Heart left ventricle (tissue), 16 donors: Measurements from ENCODE around the gene OSBPL9. TPM values are rescaled to one million over a fixed set of nuclear protein-coding genes. Genes with fewer than 3 reads are reported as not detected.

Experiments
- ATAC-seq, 4 donors: fragments of 200-7000 bp; cut with Tn5 transposase; one replicate each; pipeline ENCODE4 v1.9.1; 2020 to 2022; ENCODE audit warnings: moderate library complexity in 4 of 4, mild to moderate bottlenecking in 3 of 4, moderate number of reproducible peaks in 1 of 4
- DNase-seq, 5 donors: peaks; one replicate each; pipeline ENCODE4 v3.0.0-alpha.2; 2020
- H3K27ac ChIP-seq, 12 donors: fragments of 200-600 bp; sonication (generic) in 4 of 12; one replicate each; pipeline versions ENCODE4 v1.5.0 to v1.8.0; 2016 to 2022; ENCODE audit warnings: mild to moderate bottlenecking in 2 of 12
- H3K27me3 ChIP-seq, 9 donors: fragments of 200-600 bp; sonication (generic) in 2 of 9; one replicate each; pipeline versions ENCODE4 v1.5.1 to v1.8.0; 2016 to 2022; ENCODE audit warnings: mild to moderate bottlenecking in 3 of 9
- H3K36me3 ChIP-seq, 9 donors: fragments of 200-600 bp; sonication (generic) in 2 of 9; one replicate each; pipeline versions ENCODE4 v1.5.0 to v1.8.0; 2018 to 2022; ENCODE audit warnings: mild to moderate bottlenecking in 2 of 9
- H3K4me1 ChIP-seq, 12 donors: fragments of 200-600 bp; sonication (generic) in 4 of 12; one replicate each; pipeline versions ENCODE4 v1.5.0 to v1.8.0; 2016 to 2022; ENCODE audit warnings: mild to moderate bottlenecking in 3 of 12
- H3K4me3 ChIP-seq, 12 donors: fragments of 200-600 bp; sonication (generic) in 4 of 12; one replicate each; pipeline versions ENCODE4 v1.5.0 to v1.8.0; 2017 to 2022; ENCODE audit warnings: mild to moderate bottlenecking in 9 of 12, moderate library complexity in 4 of 12
- H3K9me3 ChIP-seq, 12 donors: fragments of 200-600 bp; sonication (generic) in 4 of 12; one replicate each; pipeline versions ENCODE4 v1.5.0 to v1.8.0; 2016 to 2022; ENCODE audit warnings: mild to moderate bottlenecking in 1 of 12
- POLR2A ChIP-seq, 2 donors: fragments of 450-650 bp; IDR thresholded peaks; one replicate each; pipeline ENCODE4 v1.6.1; 2017; ENCODE audit warnings: antibody characterized with exemption in 2 of 2, mild to moderate bottlenecking in 2 of 2, moderate library complexity in 2 of 2
- WGBS, 4 donors: extraction: QIAGEN DNeasy Blood & Tissue Kit in 2 of 4; methylation state at CpG; one replicate each; pipeline versions ENCODE4 v1.1.5 to v1.1.7; 2013 to 2018; 5-methylcytosine and 5-hydroxymethylcytosine counted together
- intact Hi-C, 10 donors: fragments of 100-400 bp; cut with DNase I; formaldehyde crosslinking; loops; one replicate each; pipeline versions ENCODE4 v1.11.1 to v1.14.2; 2022
- polyA plus RNA-seq, 2 donors: library from polyadenylated mRNA; stranded (reverse); fragments of 200-250 nt; gene quantifications; one replicate each; pipeline ENCODE4 v1.2.3, GENCODE V29; 2013
- total RNA-seq, 9 donors: library from RNA; depleted of rRNA in 2 of 9; stranded (reverse); fragments of >200 nt in 2 of 9; fragmentation: NEBNext Ultra II Directional in 3 of 9; extraction: Animal tissue kit (Norgen Biotek cat#: 25700) in 3 of 9; gene quantifications; one replicate each; pipeline versions ENCODE4 v1.1.0 to v1.2.4, GENCODE V29; 2016 to 2023
- TF ChIP-seq, protein P1 (sequence below), 12 donors: fragments of 200-600 bp; sonication (generic) in 4 of 12; IDR thresholded peaks; one replicate each; pipeline versions ENCODE4 v1.5.0 to v1.8.0; 2018 to 2022; ENCODE audit warnings: antibody characterized with exemption in 12 of 12, mild to moderate bottlenecking in 5 of 12
- donor health status: ischemic (EF 13 %, LVEDD 7.1; RV severe dilation, severe dysfunction).
- donor health status: healthy with polysubstance abuse.
- donor health status: DM: no; HTN: yes; CAD: no.
- donor health status: DM: no; HTN: no; CAD: no.
- donor health status: ischemic (EF 25% LVEDD 6.9; RV normal size, moderate dysfunction).
- donor health status: ischemic (EF 25% LVEDD 5.7; RV mildly dilated, moderate dysfunction).
- donor health status: healthy.
- donor health status: DM: yes; HTN: yes; CAD: no.
- donor health status: ischemic (EF 35%, LVEDD 5.7; RV mildly dilated, moderate dysfunction).
- donor health status: nonischemic (EF 11% LVEDD 7.7; RV severe dilation, severe dysfunction).
- donor health status: DM: yes; HTN: yes; CAD: no.
- donor health status: PGD.
- donor health status: ischemic (EF 29% LVEDD 5.4; RV normal size, mild dysfunction).
- donor health status: nonischemic (EF 23%, LVEDD 6.1; RV moderate dilation, normal function).

The OSBPL9 gene
- total and polyA plus RNA-seq, 11 donors: 44.5 to 69.5 (median 52.5) TPM

DNA sequence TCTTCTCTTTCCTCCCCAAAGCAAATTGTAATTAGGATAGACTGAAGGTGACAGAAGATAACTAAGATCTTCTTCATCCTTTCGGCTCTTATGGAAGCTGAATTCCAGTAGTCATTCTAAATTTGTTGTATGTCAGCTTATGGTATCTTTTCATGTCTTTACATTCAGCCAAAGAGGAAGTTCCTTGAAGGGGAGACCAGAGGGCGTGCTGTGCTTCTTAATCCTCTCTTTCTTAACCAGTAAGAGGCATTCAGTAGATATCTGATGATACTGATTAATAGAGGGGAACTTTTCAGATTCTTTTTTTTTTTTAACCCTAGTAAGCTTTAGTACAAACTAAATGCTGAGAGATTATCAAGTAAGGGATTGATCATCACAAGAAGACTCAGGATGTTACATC lies 102.3 kb downstream of the OSBPL9 start:
- Histone ChIP-seq H3K4me1 (no peaks in the 10 kb centered on the region), H3K9me3 (no peaks in the 10 kb centered on the region), H3K36me3 (peaks cover 0 to 9% (median 0%) of the 10 kb centered on the region in 9 donors), H3K27me3 (no peaks in the 10 kb centered on the region), H3K27ac (no peak overlapping the region), H3K4me3 (no peak overlapping the region)
- intact Hi-C loops: no loop called here
- TF ChIP-seq, protein P1, sequence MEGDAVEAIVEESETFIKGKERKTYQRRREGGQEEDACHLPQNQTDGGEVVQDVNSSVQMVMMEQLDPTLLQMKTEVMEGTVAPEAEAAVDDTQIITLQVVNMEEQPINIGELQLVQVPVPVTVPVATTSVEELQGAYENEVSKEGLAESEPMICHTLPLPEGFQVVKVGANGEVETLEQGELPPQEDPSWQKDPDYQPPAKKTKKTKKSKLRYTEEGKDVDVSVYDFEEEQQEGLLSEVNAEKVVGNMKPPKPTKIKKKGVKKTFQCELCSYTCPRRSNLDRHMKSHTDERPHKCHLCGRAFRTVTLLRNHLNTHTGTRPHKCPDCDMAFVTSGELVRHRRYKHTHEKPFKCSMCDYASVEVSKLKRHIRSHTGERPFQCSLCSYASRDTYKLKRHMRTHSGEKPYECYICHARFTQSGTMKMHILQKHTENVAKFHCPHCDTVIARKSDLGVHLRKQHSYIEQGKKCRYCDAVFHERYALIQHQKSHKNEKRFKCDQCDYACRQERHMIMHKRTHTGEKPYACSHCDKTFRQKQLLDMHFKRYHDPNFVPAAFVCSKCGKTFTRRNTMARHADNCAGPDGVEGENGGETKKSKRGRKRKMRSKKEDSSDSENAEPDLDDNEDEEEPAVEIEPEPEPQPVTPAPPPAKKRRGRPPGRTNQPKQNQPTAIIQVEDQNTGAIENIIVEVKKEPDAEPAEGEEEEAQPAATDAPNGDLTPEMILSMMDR (IDR thresholded peaks at IDR 0.05): no peak
- no peak for TF ChIP-seq POLR2A (IDR thresholded peaks at IDR 0.05)
- WGBS, 4 donors: 84 to 95% (median 88%) methylated on average over 2 of the region's 2 CpGs
- DNase-seq: no peak
- no peak for ATAC-seq

DNA sequence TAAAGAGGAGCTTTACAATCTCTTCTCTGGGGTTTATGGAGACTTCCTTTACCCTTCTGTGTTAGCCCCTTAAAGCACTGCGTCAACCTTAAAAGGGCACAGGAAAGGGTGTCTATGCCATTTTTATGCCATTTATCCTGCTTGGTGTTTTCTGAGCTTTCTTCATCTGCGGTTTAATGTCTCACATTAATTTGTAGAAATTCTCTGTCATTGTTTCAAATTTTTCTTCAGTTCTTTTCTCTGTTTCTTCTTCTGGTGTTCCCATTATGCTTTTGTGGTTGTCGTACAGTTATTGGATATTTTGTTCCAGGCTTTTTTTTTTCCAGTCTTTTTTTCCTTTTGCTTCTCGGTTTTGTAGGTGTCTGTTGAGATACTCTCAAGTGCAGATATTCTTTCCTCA lies 107.9 kb downstream of the OSBPL9 start:
- Histone ChIP-seq H3K36me3 (peaks cover 0 to 5% (median 0%) of the 10 kb centered on the region in 9 donors), H3K27ac (no peak overlapping the region), H3K27me3 (no peaks in the 10 kb centered on the region), H3K9me3 (no peaks in the 10 kb centered on the region), H3K4me3 (no peak overlapping the region), H3K4me1 (peaks cover 0 to 23% (median 9%) of the 10 kb centered on the region in 12 donors)
- no peak for DNase-seq
- TF ChIP-seq, protein P1 (IDR thresholded peaks at IDR 0.05): no peak
- TF ChIP-seq POLR2A (IDR thresholded peaks at IDR 0.05): no peak
- 95 to 98% (median 96%) methylated on average over 4 of the region's 4 CpGs for WGBS, 4 donors
- ATAC-seq: no peak
- intact Hi-C loops: loop anchor here in 2 of 10 donors (5.0 kb wide), 2 partner anchors 32 to 57 kb away; no protein-coding TSS in a partner anchor

DNA sequence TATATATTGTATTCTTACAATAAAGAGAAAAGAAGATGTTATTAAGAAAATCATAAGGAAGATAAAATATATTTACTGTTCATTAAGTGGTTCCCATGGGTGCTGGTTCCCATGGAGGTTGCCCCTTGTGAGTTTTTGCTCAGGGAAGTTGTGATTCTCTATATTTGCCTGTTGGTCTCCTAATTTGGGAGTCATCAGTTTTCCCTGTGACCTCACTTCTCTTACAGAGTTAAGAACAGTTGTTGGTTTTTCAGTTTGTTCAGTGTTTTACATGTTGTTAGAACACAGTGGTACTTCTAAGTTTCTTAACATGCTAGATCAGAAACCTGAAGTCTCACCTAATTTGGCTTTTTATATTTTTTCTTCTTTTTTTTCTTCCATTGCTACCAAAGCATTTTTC lies 109.2 kb downstream of the OSBPL9 start:
- no peak for ATAC-seq

DNA sequence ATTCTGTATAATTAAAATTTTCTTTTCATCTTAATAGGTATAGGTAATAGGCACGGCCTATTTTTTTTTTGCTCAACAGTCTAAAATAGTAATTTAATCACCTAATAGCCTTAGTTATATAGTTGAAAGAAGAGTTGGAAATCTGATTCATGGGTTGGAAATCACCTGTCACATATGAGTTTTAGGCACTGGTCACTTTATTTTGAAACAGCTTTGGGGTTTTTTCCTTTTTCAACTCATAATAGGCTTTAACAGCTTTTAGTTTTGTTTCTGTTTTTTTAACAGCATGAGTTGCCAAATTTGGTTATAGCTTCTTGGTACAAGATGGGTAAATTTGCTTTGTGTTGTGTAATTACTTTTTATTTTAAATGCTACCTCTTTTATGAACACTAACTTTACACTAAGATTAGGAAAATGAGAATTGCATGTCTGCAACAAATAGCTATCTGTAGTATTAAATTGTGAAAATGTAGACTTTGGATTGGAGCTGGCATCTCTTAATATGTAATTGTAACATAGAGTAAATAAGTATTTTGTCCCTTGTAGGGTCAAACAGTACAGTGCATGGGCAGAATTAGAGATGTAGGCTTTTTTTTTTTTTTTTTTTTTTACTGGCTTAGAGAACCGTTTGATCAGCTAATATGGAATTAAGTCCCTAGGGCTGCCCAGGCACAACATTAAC lies 109.8 kb downstream of the OSBPL9 start:
- Histone ChIP-seq H3K27ac (no peak overlapping the region), H3K27me3 (no peaks in the 10 kb centered on the region), H3K9me3 (no peaks in the 10 kb centered on the region), H3K4me1 (peaks cover 0 to 38% (median 19%) of the 10 kb centered on the region in 12 donors), H3K4me3 (no peak overlapping the region), H3K36me3 (no peaks in the 10 kb centered on the region)
- no peak for ATAC-seq
- intact Hi-C loops: loop anchor here in 2 of 10 donors (5.0 kb wide), 2 partner anchors 34 to 59 kb away; no protein-coding TSS in a partner anchor
- no peak for TF ChIP-seq POLR2A (IDR thresholded peaks at IDR 0.05)
- TF ChIP-seq, protein P1 (IDR thresholded peaks at IDR 0.05): no peak
- DNase-seq: no peak
- 78 to 89% (median 83%) methylated on average over 2 of the region's 2 CpGs for WGBS, 4 donors

More for the DNA sequence above, 109.2 kb downstream of the OSBPL9 start:
- DNase-seq: no peak
- no peaks in the 10 kb centered on the region for H3K9me3 ChIP-seq
- peaks cover 0 to 34% (median 15%) of the 10 kb centered on the region in 12 donors for H3K4me1 ChIP-seq
- intact Hi-C loops: loop anchor here in 2 of 10 donors (5.0 kb wide), 2 partner anchors 34 to 59 kb away; no protein-coding TSS in a partner anchor
- H3K4me3 ChIP-seq: no peak overlapping the region
- no peak overlapping the region for H3K27ac ChIP-seq
- no peaks in the 10 kb centered on the region for H3K36me3 ChIP-seq
- no peak for TF ChIP-seq POLR2A (IDR thresholded peaks at IDR 0.05)
- TF ChIP-seq, protein P1 (IDR thresholded peaks at IDR 0.05): no peak
- H3K27me3 ChIP-seq: no peaks in the 10 kb centered on the region
